Right lobe of liver (tissue), 4 donors: ENCODE results near the gene CLEC4M.

ENCODE experiments used
- POLR2A ChIP-seq: fragments of 450-650 bp; IDR thresholded peaks from one replicate; pipeline ENCODE4 v1.6.1; 2017; ENCODE audit warnings: antibody characterized with exemption, mild to moderate bottlenecking
- TF ChIP-seq, protein P1 (sequence below), 4 donors: fragments of 200-600 bp in 3 of 4; fragments of 450-650 bp in 1 of 4; IDR thresholded peaks; one replicate each; pipeline versions ENCODE4 v1.5.1 to v1.8.0; 2016 to 2022; ENCODE audit warnings: antibody characterized with exemption in 4 of 4, mild to moderate bottlenecking in 2 of 4
- donor health status: DM: no; HTN: no; CAD: no.
- donor health status: DM: no; HTN: no; CAD: no.
- donor health status: DM: no; HTN: yes; CAD: no.

- TF ChIP-seq, protein P1, sequence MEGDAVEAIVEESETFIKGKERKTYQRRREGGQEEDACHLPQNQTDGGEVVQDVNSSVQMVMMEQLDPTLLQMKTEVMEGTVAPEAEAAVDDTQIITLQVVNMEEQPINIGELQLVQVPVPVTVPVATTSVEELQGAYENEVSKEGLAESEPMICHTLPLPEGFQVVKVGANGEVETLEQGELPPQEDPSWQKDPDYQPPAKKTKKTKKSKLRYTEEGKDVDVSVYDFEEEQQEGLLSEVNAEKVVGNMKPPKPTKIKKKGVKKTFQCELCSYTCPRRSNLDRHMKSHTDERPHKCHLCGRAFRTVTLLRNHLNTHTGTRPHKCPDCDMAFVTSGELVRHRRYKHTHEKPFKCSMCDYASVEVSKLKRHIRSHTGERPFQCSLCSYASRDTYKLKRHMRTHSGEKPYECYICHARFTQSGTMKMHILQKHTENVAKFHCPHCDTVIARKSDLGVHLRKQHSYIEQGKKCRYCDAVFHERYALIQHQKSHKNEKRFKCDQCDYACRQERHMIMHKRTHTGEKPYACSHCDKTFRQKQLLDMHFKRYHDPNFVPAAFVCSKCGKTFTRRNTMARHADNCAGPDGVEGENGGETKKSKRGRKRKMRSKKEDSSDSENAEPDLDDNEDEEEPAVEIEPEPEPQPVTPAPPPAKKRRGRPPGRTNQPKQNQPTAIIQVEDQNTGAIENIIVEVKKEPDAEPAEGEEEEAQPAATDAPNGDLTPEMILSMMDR (IDR thresholded peaks at IDR 0.05) = no peak
- TF ChIP-seq POLR2A = no peak
Observed at GRCh38 chr19:7757358-7757757, 5.7 kb upstream of the CLEC4M start.
